Nasal cavity respiratory epithelium epithelial cell of viscerocranial mucosa (primary cell): ENCODE results near the gene FAM222A. TPM values are rescaled to one million over a fixed set of nuclear protein-coding genes. Genes with fewer than 3 reads are reported as not detected.

Experiments
- total RNA-seq: library from RNA; depleted of rRNA; stranded (reverse); fragments of >200 nt; gene quantifications from 2 replicates; pipeline ENCODE4 v1.2.3, GENCODE V29; 2014

FAM222A gene
- total RNA-seq, result 0.21 and 0.34 TPM in 2 replicates

GRCh38 chr12:109713187-109714070 lies at the start of gene FAM222A:
TSS of gene FAM222A (plus strand) at chr12:109713825. CDS start at chr12:109744147, 30,322 bp downstream.

Other genes starting within 250 kb of the FAM222A start
- gene KCTD10, start 236.5 kb upstream of the FAM222A start, total RNA-seq, result 27.7 and 47.8 TPM in 2 replicates
- gene UBE3B, start 236.2 kb upstream of the FAM222A start, total RNA-seq, result 34.5 and 61.5 TPM in 2 replicates
- 23.9 and 25.8 TPM in 2 replicates for gene MMAB, start 140.3 kb upstream of the FAM222A start, total RNA-seq
- gene MVK, start 140.0 kb upstream of the FAM222A start, total RNA-seq, result 9.6 and 13.3 TPM in 2 replicates
- gene TRPV4, start 119.6 kb downstream of the FAM222A start, total RNA-seq, result 0.68 and 3.6 TPM in 2 replicates
- gene GLTP, start 166.7 kb downstream of the FAM222A start, total RNA-seq, result 95.5 and 174 TPM in 2 replicates
- gene TCHP, start 186.4 kb downstream of the FAM222A start, total RNA-seq, result 10.9 and 17.7 TPM in 2 replicates